Gastroesophageal sphincter (tissue), 4 donors: Measurements from ENCODE around the gene FOXF1. TPM values are rescaled to one million over a fixed set of nuclear protein-coding genes. Genes with fewer than 3 reads are reported as not detected.

ENCODE experiments used
- ATAC-seq: fragments of 150-250 bp; one replicate; pipeline ENCODE4 v1.9.1; 2016; ENCODE audit warnings: mild to moderate bottlenecking, moderate library complexity
- H3K27ac ChIP-seq, 4 donors: fragments of 200-600 bp; sonication (generic) in 3 of 4; 1 replicate in 3 of 4; 2 replicates in 1 of 4; pipeline ENCODE4 v1.5.1; 2016 to 2019
- H3K27me3 ChIP-seq: fragments of 200-600 bp; sonication (generic); one replicate; pipeline ENCODE4 v1.5.1; 2019
- H3K36me3 ChIP-seq, 2 donors: fragments of 200-600 bp; sonication (generic); one replicate each; pipeline ENCODE4 v1.5.1; 2019; ENCODE audit warnings: control low read depth in 1 of 2
- H3K4me1 ChIP-seq, 3 donors: fragments of 200-600 bp; sonication (generic); 1 replicate in 2 of 3; 2 replicates in 1 of 3; pipeline ENCODE4 v1.5.1; 2016 to 2019; ENCODE audit warnings: control low read depth in 2 of 3
- H3K4me3 ChIP-seq, 2 donors: fragments of 200-600 bp; sonication (generic); one replicate each; pipeline ENCODE4 v1.5.1; 2019; ENCODE audit warnings: mild to moderate bottlenecking in 1 of 2, moderate library complexity in 1 of 2
- H3K9me3 ChIP-seq, 3 donors: fragments of 200-600 bp; sonication (generic); one replicate each; pipeline ENCODE4 v1.5.1; 2017 to 2019; ENCODE audit warnings: control low read depth in 2 of 3
- CTCF ChIP-seq, 4 experiments: fragments of 200-600 bp in 2 of 4; fragments of 450-650 bp in 2 of 4; sonication (generic) in 1 of 4; IDR thresholded peaks; one replicate each; pipeline ENCODE4 v1.5.1; 2017 to 2019; ENCODE audit warnings: antibody characterized with exemption in 4 of 4, mild to moderate bottlenecking in 2 of 4, moderate library complexity in 2 of 4
- EP300 ChIP-seq: sonication (generic); formaldehyde crosslinking; IDR thresholded peaks from one replicate; pipeline ENCODE4 v1.6.1; 2017; ENCODE audit warnings: antibody characterized with exemption, mild to moderate bottlenecking
- POLR2A ChIP-seq, 2 donors: fragments of 450-650 bp; IDR thresholded peaks; one replicate each; pipeline ENCODE4 v1.6.1; 2017; ENCODE audit warnings: antibody characterized with exemption in 2 of 2, mild to moderate bottlenecking in 2 of 2, moderate library complexity in 1 of 2
- POLR2AphosphoS5 ChIP-seq: sonication (generic); formaldehyde crosslinking; IDR thresholded peaks from one replicate; pipeline ENCODE4 v1.6.1; 2017; ENCODE audit warnings: antibody characterized with exemption
- WGBS, 2 donors: methylation state at CpG; one replicate each; pipeline ENCODE4 v1.1.5; 2018; ENCODE audit warnings: low coverage in 1 of 2; 5-methylcytosine and 5-hydroxymethylcytosine counted together
- total RNA-seq, 4 donors: library from RNA; depleted of rRNA; stranded (reverse); fragments of >200 nt; gene quantifications; one replicate each; pipeline ENCODE4 v1.1.0, GENCODE V29; 2016

Gene FOXF1
- total RNA-seq, 4 donors from 2014 or later = 39.7 to 81.1 (median 59.3) TPM

GRCh38 chr16:86465434-86465833, 44.9 kb upstream of the FOXF1 start:
- ATAC-seq = no peak

GRCh38 chr16:86466696-86467406, 43.5 kb upstream of the FOXF1 start:
- no peak for ATAC-seq
- Histone ChIP-seq H3K9me3 (no peaks in the 10 kb centered on the region), H3K4me3 (no peak overlapping the region), H3K27ac (no peak overlapping the region), H3K27me3 (no peaks in the 10 kb centered on the region), H3K36me3 (no peaks in the 10 kb centered on the region), H3K4me1 (peaks cover 0 to 18% (median 0%) of the 10 kb centered on the region in 3 donors)
- 86 to 87% methylated on average over 8 to 10 of the region's 29 CpGs for WGBS, 2 donors
- TF ChIP-seq EP300 = no peak
- TF ChIP-seq POLR2AphosphoS5 = no peak
- TF ChIP-seq CTCF (IDR thresholded peaks at IDR 0.05) = no peak
- TF ChIP-seq POLR2A (IDR thresholded peaks at IDR 0.05) = no peak

More at GRCh38 chr16:86465434-86465833, 44.9 kb upstream of the FOXF1 start:
- no peak for TF ChIP-seq CTCF (IDR thresholded peaks at IDR 0.05)
- no peak for TF ChIP-seq POLR2AphosphoS5
- TF ChIP-seq EP300 = no peak
- no peak for TF ChIP-seq POLR2A (IDR thresholded peaks at IDR 0.05)
- H3K4me1 ChIP-seq = peaks cover 0 to 21% (median 0%) of the 10 kb centered on the region in 3 donors
- no peaks in the 10 kb centered on the region for H3K27me3 ChIP-seq
- peaks cover 0 to 10% (median 0%) of the 10 kb centered on the region in 3 donors for H3K9me3 ChIP-seq
- WGBS, 2 donors = 90 to 100% methylated on average over 2 of the region's 2 CpGs
- H3K27ac ChIP-seq = no peak overlapping the region
- no peak overlapping the region for H3K4me3 ChIP-seq
- no peaks in the 10 kb centered on the region for H3K36me3 ChIP-seq

GRCh38 chr16:86467490-86467889, 42.8 kb upstream of the FOXF1 start:
- Histone ChIP-seq H3K27me3 (no peaks in the 10 kb centered on the region), H3K27ac (no peak overlapping the region), H3K4me3 (no peak overlapping the region), H3K4me1 (peaks cover 0 to 12% (median 0%) of the 10 kb centered on the region in 3 donors), H3K9me3 (peaks cover 0 to 5% (median 0%) of the 10 kb centered on the region in 3 donors), H3K36me3 (no peaks in the 10 kb centered on the region)
- no peak for ATAC-seq
- WGBS, 2 donors = 60 to 100% methylated on average over 1 of the region's 8 CpGs
- no peak for TF ChIP-seq EP300
- TF ChIP-seq POLR2AphosphoS5 = no peak
- no peak for TF ChIP-seq CTCF (IDR thresholded peaks at IDR 0.05)
- no peak for TF ChIP-seq POLR2A (IDR thresholded peaks at IDR 0.05)

GRCh38 chr16:86470964-86471363, 39.4 kb upstream of the FOXF1 start:
- Histone ChIP-seq H3K36me3 (peaks cover 0 to 8% of the 10 kb centered on the region in 2 donors), H3K27ac (no peak overlapping the region), H3K9me3 (peaks cover 0 to 7% (median 0%) of the 10 kb centered on the region in 3 donors), H3K4me3 (no peak overlapping the region), H3K4me1 (no peaks in the 10 kb centered on the region), H3K27me3 (no peaks in the 10 kb centered on the region)
- no peak for ATAC-seq
- 57 to 66% methylated on average over 5 to 8 of the region's 9 CpGs for WGBS, 2 donors
- TF ChIP-seq CTCF (IDR thresholded peaks at IDR 0.05) (no peak), EP300 (no peak), POLR2AphosphoS5 (no peak)

GRCh38 chr16:86471896-86472295, 38.4 kb upstream of the FOXF1 start:
- no peaks in the 10 kb centered on the region for H3K27me3 ChIP-seq
- H3K4me1 ChIP-seq = peaks cover 0 to 7% (median 3%) of the 10 kb centered on the region in 3 donors
- TF ChIP-seq CTCF (IDR thresholded peaks at IDR 0.05) = no peak
- TF ChIP-seq POLR2A (IDR thresholded peaks at IDR 0.05) = no peak
- no peak for TF ChIP-seq EP300
- no peak for TF ChIP-seq POLR2AphosphoS5
- WGBS, 2 donors = 100% methylated on average over 2 to 6 of the region's 12 CpGs
- no peak overlapping the region for H3K4me3 ChIP-seq
- ATAC-seq = no peak
- peaks cover 0 to 7% (median 0%) of the 10 kb centered on the region in 3 donors for H3K9me3 ChIP-seq
- no peak overlapping the region for H3K27ac ChIP-seq
- peaks cover 0 to 8% of the 10 kb centered on the region in 2 donors for H3K36me3 ChIP-seq
